ENCODE measurements around the gene TMEM109.
A peak's percentile ranks its signal among the peaks of the same experiment; 100 is the strongest.

The TMEM109 gene

GRCh38 chr11:60912223-60912850, 1.6 kb upstream of the TMEM109 start:
- DNase-seq, result no peak

GRCh38 chr11:60912851-60913528, 968 bp upstream of the TMEM109 start:
- DNase-seq, result no peak

GRCh38 chr11:60914633-60915247, 782 bp downstream of the TMEM109 start:
- DNase-seq, result no peak

- DNase-seq, result peak in 1 of 2 experiments; percentile 9
Measured at GRCh38 chr11:60915248-60915914, 1.4 kb downstream of the TMEM109 start.

- DNase-seq, result no peak
Measured at GRCh38 chr11:60916669-60917206, 2.8 kb downstream of the TMEM109 start.

- DNase-seq, result no peak
Measured at GRCh38 chr11:60917267-60917666, 3.3 kb downstream of the TMEM109 start.

- no peak for DNase-seq
Measured at GRCh38 chr11:60918251-60918938, 4.4 kb downstream of the TMEM109 start.

- no peak for DNase-seq
Measured at GRCh38 chr11:60918939-60919265, 4.9 kb downstream of the TMEM109 start.

- DNase-seq, result no peak
Measured at GRCh38 chr11:60919320-60919719, 5.4 kb downstream of the TMEM109 start.

GRCh38 chr11:60919956-60920355, 6.0 kb downstream of the TMEM109 start:
- DNase-seq, result no peak

- no peak for DNase-seq
Measured at GRCh38 chr11:60921259-60921658, 7.3 kb downstream of the TMEM109 start.

GRCh38 chr11:60921777-60922335, 7.9 kb downstream of the TMEM109 start:
- DNase-seq, result no peak

GRCh38 chr11:60922906-60923305, 8.9 kb downstream of the TMEM109 start:
- no peak for DNase-seq

GRCh38 chr11:60923326-60923725, 9.4 kb downstream of the TMEM109 start:
- DNase-seq, result no peak

GRCh38 chr11:60923800-60924109, 9.8 kb downstream of the TMEM109 start:
- no peak for DNase-seq

GRCh38 chr11:60924110-60924905, 10.3 kb downstream of the TMEM109 start, which contains the start of gene TMEM132A:
TMEM132A (plus strand) TSS chr11:60924460; CDS start chr11:60924634, 174 bp downstream.
- DNase-seq, result peak; percentile 28 to 62

- DNase-seq, result no peak
Measured at GRCh38 chr11:60924906-60925853, 11.2 kb downstream of the TMEM109 start.

- no peak for DNase-seq
Measured at GRCh38 chr11:60925868-60926267, 11.9 kb downstream of the TMEM109 start.

GRCh38 chr11:60926500-60926899, 12.5 kb downstream of the TMEM109 start:
- DNase-seq, result no peak

GRCh38 chr11:60927061-60927592, 13.2 kb downstream of the TMEM109 start:
- no peak for DNase-seq

Measured in NCI-H1930 (cell line).